Pancreas (tissue), 10 donors: ENCODE measurements around the gene EXOC4. TPM values are rescaled to one million over a fixed set of nuclear protein-coding genes. Genes with fewer than 3 reads are reported as not detected.
A peak's percentile ranks its signal among the peaks of the same experiment; 100 is the strongest.

Experiments used
- ATAC-seq, 4 donors: fragments of 200-7000 bp; cut with Tn5 transposase; one replicate each; pipeline versions ENCODE4 v1.8.0 to v1.9.1; 2020; ENCODE audit warnings: mild to moderate bottlenecking in 4 of 4, moderate library complexity in 4 of 4
- DNase-seq, 6 donors: peaks; one replicate each; pipeline ENCODE4 v3.0.0-alpha.2; 2020
- FAIRE-seq: peaks from 2 replicates; lab custom pipeline; 2012; peaks lifted over from hg19 to GRCh38; lab: Jason Lieb, UNC
- H3K27ac ChIP-seq, 4 donors: fragments of 200-600 bp; sonication (generic); 1 replicate in 3 of 4; 2 replicates in 1 of 4; pipeline versions ENCODE4 v1.5.0 to v1.8.0; 2020
- H3K27me3 ChIP-seq, 4 donors: fragments of 200-600 bp; one replicate each; pipeline ENCODE4 v1.8.0; 2021
- H3K36me3 ChIP-seq, 3 donors: fragments of 200-600 bp; sonication (generic) in 1 of 3; one replicate each; pipeline versions ENCODE4 v1.5.0 to v1.8.0; 2020 to 2021
- H3K4me1 ChIP-seq, 3 donors: fragments of 200-600 bp; one replicate each; pipeline ENCODE4 v1.8.0; 2021
- H3K4me3 ChIP-seq, 4 donors: fragments of 200-600 bp; sonication (generic) in 2 of 4; one replicate each; pipeline versions ENCODE4 v1.5.0 to v1.8.0; 2020 to 2021
- H3K9me3 ChIP-seq, 4 donors: fragments of 200-600 bp; one replicate each; pipeline ENCODE4 v1.8.0; 2021
- WGBS, 2 donors: extraction: QIAGEN DNeasy Blood & Tissue Kit; methylation state at CpG; one replicate each; pipeline ENCODE4 v1.1.7; 2013; 5-methylcytosine and 5-hydroxymethylcytosine counted together
- intact Hi-C, 3 donors: fragments of 100-400 bp; cut with DNase I; formaldehyde crosslinking; loops; one replicate each; pipeline versions ENCODE4 v1.11.1 to v1.14.2; 2022
- polyA plus RNA-seq, 2 donors: library from polyadenylated mRNA; stranded (reverse); fragments of 200-250 nt; gene quantifications; one replicate each; pipeline ENCODE4 v1.2.3, GENCODE V29; 2013
- total RNA-seq, 6 donors: library from RNA; stranded (reverse); fragmentation: NEBNext Ultra II Directional in 4 of 6; extraction: Animal tissue kit (Norgen Biotek cat#: 25700) in 4 of 6; gene quantifications; one replicate each; pipeline versions ENCODE4 v1.2.1 to v1.2.4, GENCODE V29; 2021 to 2023
- TF ChIP-seq, protein P1 (sequence below), 4 donors: fragments of 200-600 bp; sonication (generic) in 3 of 4; IDR thresholded peaks; one replicate each; pipeline versions ENCODE4 v1.5.0 to v1.8.0; 2021; ENCODE audit warnings: antibody characterized with exemption in 4 of 4
- donor health status: healthy with polysubstance abuse.
- donor health status: DM: no; HTN: no; CAD: no; lungs with moderate emphysema.
- donor health status: DM: no; HTN: no; CAD: no.
- donor health status: control.
- donor health status: control.
- donor health status: Bipolar disorder and iron deficiency.
- donor health status: DM: yes; HTN: yes; CAD: no.
- donor health status: DM: no; HTN: no; CAD: no.
- donor health status: DM: no; HTN: no; CAD: no.
- donor health status: DM: yes; HTN: yes; CAD: no.

The EXOC4 gene
- total and polyA plus RNA-seq, 8 donors, result 13.4 to 81.2 (median 53.8) TPM

DNA sequence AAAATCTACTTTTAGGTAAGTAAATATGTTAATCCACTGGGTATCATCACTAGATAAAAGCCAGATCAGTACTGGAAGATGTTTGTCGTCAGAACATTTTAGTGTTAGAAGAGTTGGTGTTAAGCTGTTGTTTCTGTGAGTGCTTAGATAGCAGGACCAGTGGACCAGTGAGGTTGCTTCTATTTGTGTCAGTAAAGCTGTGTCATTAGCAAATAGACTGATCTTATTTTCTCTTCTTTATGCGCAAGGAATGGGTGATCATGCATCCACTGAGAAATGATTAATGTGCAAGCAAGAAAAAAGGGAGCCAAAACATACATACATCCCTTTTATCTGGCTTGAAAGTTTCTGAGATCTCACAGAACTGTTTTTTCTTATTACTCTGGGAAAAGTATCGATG is 42.6 kb downstream of the EXOC4 start:
- no peaks in the 10 kb centered on the region for H3K9me3 ChIP-seq
- ATAC-seq (peak in 3 of 4 donors; percentile 26 to 60 (median 42)), DNase-seq (no peak), FAIRE-seq (no peak)
- H3K27me3 ChIP-seq, result no peaks in the 10 kb centered on the region
- WGBS, 2 donors, result 29 to 31% methylated on average over 3 of the region's 3 CpGs
- H3K4me3 ChIP-seq, result no peak overlapping the region
- intact Hi-C loops, result no loop called here
- peaks cover 10 to 19% (median 14%) of the 10 kb centered on the region in 3 donors for H3K4me1 ChIP-seq
- TF ChIP-seq, protein P1, sequence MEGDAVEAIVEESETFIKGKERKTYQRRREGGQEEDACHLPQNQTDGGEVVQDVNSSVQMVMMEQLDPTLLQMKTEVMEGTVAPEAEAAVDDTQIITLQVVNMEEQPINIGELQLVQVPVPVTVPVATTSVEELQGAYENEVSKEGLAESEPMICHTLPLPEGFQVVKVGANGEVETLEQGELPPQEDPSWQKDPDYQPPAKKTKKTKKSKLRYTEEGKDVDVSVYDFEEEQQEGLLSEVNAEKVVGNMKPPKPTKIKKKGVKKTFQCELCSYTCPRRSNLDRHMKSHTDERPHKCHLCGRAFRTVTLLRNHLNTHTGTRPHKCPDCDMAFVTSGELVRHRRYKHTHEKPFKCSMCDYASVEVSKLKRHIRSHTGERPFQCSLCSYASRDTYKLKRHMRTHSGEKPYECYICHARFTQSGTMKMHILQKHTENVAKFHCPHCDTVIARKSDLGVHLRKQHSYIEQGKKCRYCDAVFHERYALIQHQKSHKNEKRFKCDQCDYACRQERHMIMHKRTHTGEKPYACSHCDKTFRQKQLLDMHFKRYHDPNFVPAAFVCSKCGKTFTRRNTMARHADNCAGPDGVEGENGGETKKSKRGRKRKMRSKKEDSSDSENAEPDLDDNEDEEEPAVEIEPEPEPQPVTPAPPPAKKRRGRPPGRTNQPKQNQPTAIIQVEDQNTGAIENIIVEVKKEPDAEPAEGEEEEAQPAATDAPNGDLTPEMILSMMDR (IDR thresholded peaks at IDR 0.05), result no peak
- H3K27ac ChIP-seq, result peak overlapping the region in 1 of 4 donors; percentile 32
- H3K36me3 ChIP-seq, result no peaks in the 10 kb centered on the region

GRCh38 chr7:133297093-133297492 is 44.2 kb downstream of the EXOC4 start:
- Histone ChIP-seq H3K27me3 (no peaks in the 10 kb centered on the region), H3K4me1 (peaks cover 10 to 33% (median 29%) of the 10 kb centered on the region in 3 donors), H3K36me3 (no peaks in the 10 kb centered on the region), H3K9me3 (no peaks in the 10 kb centered on the region), H3K4me3 (no peak overlapping the region), H3K27ac (no peak overlapping the region)
- no peak for FAIRE-seq
- TF ChIP-seq, protein P1 (IDR thresholded peaks at IDR 0.05), result no peak
- WGBS, 2 donors, result 96 to 100% methylated on average over 1 of the region's 1 CpG
- intact Hi-C loops, result no loop called here
- ATAC-seq, result no peak
- no peak for DNase-seq

GRCh38 chr7:133298080-133298479 is 45.2 kb downstream of the EXOC4 start:
- no peaks in the 10 kb centered on the region for H3K36me3 ChIP-seq
- H3K9me3 ChIP-seq, result no peaks in the 10 kb centered on the region
- DNase-seq, result no peak
- WGBS, 2 donors, result 96% methylated on average over 5 of the region's 5 CpGs
- no peaks in the 10 kb centered on the region for H3K27me3 ChIP-seq
- H3K4me1 ChIP-seq, result peaks cover 10 to 36% (median 35%) of the 10 kb centered on the region in 3 donors
- no peak overlapping the region for H3K27ac ChIP-seq
- no peak for ATAC-seq
- intact Hi-C loops, result no loop called here
- H3K4me3 ChIP-seq, result no peak overlapping the region
- FAIRE-seq, result no peak
- TF ChIP-seq, protein P1 (IDR thresholded peaks at IDR 0.05), result no peak

DNA sequence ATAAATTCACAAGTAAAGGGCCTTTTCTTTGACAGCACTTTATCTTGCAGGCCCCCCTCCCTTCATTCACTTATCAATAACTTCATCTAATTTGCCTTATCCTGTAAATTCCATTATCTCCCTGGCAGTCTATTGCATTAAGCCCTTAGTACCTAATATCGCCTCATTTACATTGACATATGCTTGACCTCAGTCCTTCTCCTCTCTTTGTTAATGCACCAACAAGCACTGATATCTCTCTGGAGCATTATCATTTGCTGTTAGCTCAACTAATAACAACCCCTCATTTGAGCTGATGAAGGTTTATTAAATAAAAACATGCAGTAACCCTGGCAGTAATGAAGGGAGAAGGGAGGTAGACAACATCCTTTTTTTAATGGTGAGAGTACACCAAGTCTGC is 46.8 kb downstream of the EXOC4 start:
- FAIRE-seq (no peak), ATAC-seq (no peak), DNase-seq (no peak)
- Histone ChIP-seq H3K27ac (no peak overlapping the region), H3K27me3 (no peaks in the 10 kb centered on the region), H3K4me1 (peaks cover 10 to 36% (median 35%) of the 10 kb centered on the region in 3 donors), H3K4me3 (no peak overlapping the region), H3K9me3 (no peaks in the 10 kb centered on the region), H3K36me3 (no peaks in the 10 kb centered on the region)
- WGBS, 2 donors, result 88 to 90% methylated on average over 1 of the region's 1 CpG
- TF ChIP-seq, protein P1 (IDR thresholded peaks at IDR 0.05), result no peak
- intact Hi-C loops, result no loop called here

- Histone ChIP-seq H3K27ac (no peak overlapping the region), H3K27me3 (no peaks in the 10 kb centered on the region), H3K36me3 (no peaks in the 10 kb centered on the region), H3K9me3 (no peaks in the 10 kb centered on the region), H3K4me3 (no peak overlapping the region), H3K4me1 (peaks cover 10 to 36% (median 35%) of the 10 kb centered on the region in 3 donors)
- TF ChIP-seq, protein P1 (IDR thresholded peaks at IDR 0.05), result no peak
- peak in 3 of 4 donors; percentile 17 to 34 (median 20) for ATAC-seq
- 98% methylated on average over 2 of the region's 2 CpGs for WGBS, 2 donors
- DNase-seq, result no peak
- no peak for FAIRE-seq
- intact Hi-C loops, result no loop called here
Measured at GRCh38 chr7:133300088-133300487, 47.2 kb downstream of the EXOC4 start.
